Endometrial microvascular endothelial cells (primary cell): ENCODE measurements around the gene MAPK8IP2. TPM values are rescaled to one million over a fixed set of nuclear protein-coding genes. Genes with fewer than 3 reads are reported as not detected.

Experiments used
- in situ Hi-C: cut with HindIII; loops from 2 replicates; pipeline ENCODE4 v1.10.0; 2017; ENCODE audit warnings: low sequenced_read_pairs, low pct_unique_long_range_greater_than_20kb; ENCODE audit errors: inconsistent ontology term
- total RNA-seq: library from RNA; depleted of rRNA; stranded (reverse); fragments of >200 nt; gene quantifications from one replicate; pipeline ENCODE4 v1.2.3, GENCODE V29; 2015; ENCODE audit errors: inconsistent ontology term

The MAPK8IP2 gene
- total RNA-seq, 1 donor from 2014 or later = 0.93 TPM

DNA sequence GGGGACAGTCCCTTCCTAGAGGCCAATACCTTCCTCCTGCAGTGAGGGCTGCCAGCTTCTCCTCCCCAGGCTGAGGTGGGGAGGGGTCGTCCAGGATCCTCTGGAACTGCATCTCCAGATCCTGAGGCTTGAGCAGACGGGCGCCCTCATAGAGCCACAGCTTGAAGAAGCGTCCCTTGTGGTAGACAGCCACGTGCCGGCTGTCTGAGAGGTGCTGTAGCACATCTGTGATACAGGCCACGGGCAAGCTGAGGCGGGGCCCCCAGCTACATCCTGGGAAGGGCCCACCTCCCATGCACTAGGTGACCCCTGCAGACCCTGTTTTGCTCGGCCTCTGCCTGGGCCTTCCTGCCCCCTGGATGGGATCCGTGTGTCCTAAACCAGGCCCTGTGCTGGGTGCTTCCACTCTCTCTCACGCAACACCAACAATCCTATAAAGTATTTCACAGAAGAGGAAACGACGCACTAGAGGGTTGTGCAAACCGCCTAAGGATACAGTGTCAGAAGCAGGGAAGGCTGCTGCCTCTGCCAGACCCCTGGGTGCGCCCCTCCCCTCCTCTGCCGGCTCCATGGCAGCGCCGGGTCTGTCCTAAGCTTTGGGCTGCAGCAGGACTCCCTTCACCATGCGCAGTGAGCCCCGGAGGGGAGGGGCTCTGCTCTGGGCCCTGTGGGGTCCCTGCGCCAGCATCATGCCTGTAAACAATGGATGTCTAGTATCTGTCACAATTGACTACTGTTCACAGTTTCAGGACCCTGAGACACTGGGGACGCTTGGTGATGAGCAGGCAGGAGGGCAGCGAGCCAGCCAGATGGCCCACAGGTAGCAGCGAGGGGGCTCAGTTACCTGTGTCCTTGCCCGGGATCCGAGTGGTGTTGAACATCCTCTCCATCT is 26.9 kb upstream of the MAPK8IP2 start:
- in situ Hi-C loops = no loop called here

DNA sequence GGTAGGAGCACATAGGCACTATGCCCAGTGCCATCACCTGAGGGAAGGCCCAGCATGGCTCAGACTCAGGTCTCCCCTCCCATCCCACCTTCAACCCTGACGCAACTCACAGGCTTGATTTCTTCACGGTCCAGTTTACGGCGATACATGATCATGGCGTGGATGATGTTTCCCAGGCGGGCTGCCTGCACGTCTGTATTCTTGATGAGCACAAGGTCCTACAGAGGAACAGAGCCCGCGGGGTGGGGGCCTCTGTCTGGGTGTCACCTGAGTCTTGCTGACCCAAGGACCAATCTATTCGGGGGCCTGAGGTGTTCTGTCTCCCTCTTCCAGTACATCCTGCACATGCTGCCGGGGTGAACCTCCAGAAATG is 26.2 kb upstream of the MAPK8IP2 start:
- in situ Hi-C loops = no loop called here

DNA sequence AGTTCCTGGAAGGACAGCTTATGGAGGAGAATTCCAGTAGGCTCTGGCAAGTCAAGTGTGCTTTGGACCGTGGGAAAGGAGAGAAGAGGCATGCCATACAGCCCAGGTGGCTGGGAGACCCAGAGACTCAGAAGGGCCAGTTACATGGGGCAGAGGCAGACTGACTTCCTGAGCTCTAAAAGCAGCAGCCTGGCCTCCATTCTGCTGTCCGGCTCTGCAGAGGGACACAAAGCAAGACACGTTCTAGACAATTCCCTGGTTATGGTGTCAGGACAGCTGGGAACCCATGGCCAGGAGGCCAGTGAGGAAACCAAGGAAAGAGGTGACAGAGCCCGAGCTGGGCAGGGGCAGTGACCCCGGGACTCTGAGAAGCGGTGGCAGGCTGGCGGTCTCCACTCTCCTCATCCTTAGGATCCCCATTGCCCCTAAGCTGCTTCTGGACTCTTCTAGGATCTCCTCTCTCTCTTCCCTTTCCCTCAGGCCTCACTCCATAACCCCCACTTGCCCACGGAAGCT is 25.1 kb upstream of the MAPK8IP2 start:
- in situ Hi-C loops = no loop called here

DNA sequence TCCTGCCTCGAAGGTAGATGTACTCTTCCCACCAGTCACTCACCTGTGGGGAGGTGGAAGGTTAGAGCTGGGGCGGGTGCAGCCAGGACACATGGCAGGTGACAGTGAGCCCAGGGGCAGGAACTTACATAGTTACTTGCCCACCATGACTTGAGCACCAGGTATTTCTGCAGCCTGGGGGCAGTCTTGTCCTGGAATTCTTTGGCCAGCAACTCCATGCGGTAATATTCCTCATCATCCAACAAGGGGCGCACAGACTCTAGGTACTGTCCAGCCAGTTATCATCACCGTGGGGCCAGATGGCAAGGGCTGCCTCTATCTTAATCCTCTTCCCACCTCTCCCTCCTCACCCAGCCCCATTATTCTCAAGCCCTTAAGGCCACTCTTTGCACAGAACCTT is 24.5 kb upstream of the MAPK8IP2 start:
- in situ Hi-C loops = no loop called here

DNA sequence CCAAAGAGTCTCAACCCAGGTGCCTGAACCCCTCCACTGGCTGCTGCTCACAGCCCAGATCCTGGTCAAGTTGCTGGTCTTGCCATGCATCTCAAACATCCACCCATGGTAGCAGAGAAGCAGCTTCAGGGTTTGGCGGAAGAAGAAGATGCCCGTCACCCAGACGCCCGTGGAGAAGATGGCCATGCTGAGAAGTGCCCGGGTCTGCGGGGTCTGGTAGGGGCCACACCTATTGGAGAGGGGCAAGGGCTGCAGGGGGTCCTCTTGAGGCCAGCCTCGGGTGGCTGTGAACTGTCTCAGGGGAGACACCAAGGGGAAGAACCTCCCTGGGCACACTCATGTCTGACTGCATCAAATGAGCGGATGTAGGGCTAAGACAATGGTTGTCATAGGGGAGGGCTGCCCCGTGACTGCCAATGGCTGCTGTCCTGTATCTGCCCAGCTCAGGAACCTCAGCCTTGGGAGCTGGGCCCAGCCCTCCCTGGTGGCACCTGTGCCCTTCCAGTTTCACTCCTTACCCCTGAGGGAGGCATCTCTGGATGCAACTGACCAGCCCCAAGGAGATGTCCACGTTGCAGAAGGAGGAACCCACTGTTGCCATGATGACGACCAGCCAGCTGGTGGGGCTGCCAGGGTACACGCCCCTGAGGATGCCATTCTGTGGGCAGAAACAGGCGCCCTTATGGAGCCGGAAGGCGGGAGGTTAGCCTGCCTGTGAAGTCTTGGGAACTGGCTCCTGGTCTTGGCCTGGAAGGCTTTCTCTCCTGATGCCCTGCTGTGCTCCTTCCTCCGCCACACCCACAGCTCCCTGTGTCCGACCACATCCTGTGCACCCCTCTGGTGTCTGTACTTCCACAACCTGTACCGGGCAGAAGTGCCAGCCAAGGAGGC is 23.5 kb upstream of the MAPK8IP2 start:
- in situ Hi-C loops = no loop called here

DNA sequence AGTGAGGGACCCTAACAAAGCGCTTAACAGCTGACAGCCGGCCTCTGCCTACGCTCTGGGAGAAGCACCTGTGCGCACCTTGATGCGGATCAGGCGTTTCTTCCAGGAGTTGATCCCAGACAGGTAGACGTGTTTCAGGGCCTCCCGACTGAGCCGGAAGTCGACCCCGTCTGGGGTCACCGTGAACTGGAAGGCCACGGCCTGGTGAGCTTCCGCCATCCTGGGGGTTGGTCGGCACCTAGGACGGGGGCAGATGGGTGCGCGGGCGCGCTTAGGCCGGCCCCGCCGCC is 23.0 kb upstream of the MAPK8IP2 start:
- in situ Hi-C loops = no loop called here

DNA sequence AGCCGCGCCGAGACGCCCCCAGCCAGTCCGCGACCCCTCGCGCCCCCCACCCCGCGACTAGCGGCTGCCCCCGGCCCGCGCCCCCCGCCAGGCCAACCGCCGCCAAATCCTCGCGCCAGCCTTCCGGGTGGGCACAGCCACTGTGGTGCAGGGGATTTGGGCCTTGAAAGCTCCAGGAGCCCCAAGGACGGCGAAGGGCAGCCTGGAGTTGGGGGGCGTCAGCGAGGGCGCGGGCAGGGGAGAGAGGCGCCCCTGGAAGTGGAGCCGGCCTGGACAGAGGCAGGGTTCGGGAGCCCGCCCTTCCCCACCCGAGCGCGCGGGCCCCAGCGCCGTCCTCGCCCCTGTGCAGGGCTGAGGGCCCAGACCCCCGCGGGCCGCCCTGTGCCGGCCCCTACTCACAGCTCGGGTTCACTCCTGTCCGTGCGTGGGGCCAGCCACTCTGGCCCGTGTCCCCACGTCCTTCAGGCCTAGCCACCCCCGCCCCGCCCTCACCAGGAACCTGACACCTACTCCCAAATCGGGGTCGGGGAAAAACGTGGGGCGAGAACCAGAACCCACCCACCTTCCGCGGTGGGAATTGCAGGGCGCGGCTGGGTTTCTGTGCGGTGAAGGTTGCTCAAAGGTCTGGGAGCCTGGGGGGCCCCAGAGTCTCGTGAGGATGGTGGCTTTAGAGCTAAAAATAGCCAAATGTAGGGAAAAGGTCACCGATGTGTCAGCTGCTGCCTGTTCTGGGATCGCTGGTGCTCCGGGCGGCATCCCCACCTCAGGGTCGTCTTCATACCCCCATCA is 22.4 kb upstream of the MAPK8IP2 start, which contains the start of gene CPT1B:
Gene CPT1B, minus strand, starts transcription at position 441 of the 789 bp plus-strand sequence. CDS start 512 bp downstream, outside the sequence.
- in situ Hi-C loops = no loop called here

DNA sequence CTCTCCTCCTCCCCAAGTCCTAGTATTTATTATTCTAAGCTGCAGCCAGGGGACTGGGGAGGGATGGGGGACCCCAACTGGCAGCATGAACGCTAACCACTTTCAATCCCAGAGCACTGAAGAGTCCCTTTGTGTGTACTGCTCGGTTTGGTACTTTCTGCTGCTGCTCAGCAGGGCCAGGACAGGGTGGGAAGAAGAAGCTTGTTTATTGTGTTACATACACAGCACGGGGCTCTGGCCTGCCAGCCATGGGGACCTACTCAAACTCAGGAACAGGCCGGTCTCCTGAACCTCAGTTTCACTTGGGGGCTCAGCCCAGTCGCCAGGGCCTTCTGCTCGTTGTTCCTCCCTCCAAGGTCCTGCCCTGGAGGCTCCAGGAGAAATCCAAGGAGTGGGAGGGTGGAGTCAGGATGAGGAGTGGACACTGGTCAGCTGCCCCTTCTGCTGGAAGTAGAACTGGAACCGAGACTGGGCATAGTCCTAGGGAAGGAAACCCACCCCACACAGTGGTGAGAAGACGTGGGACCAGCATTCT is 21.8 kb upstream of the MAPK8IP2 start:
- in situ Hi-C loops = no loop called here

DNA sequence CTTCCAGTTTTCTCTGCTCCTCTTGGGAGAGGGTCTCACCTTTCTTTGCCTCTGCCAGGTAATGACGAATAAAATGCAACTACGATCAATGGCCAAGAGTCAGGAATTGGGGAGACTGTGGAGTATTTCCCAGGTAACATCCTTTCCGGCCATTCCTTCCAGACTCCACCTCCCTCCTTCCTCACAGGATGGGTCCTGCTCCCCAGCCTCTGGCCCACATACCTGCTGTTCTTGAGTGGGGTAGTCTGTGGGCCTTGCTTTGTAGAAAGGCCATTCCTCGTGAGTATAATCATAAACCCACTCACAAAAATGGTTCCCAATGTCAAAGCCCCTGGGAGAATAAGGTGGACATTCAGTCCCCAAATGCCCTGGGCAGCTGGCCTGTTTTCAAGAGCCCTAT is 20.8 kb upstream of the MAPK8IP2 start:
- in situ Hi-C loops = no loop called here

DNA sequence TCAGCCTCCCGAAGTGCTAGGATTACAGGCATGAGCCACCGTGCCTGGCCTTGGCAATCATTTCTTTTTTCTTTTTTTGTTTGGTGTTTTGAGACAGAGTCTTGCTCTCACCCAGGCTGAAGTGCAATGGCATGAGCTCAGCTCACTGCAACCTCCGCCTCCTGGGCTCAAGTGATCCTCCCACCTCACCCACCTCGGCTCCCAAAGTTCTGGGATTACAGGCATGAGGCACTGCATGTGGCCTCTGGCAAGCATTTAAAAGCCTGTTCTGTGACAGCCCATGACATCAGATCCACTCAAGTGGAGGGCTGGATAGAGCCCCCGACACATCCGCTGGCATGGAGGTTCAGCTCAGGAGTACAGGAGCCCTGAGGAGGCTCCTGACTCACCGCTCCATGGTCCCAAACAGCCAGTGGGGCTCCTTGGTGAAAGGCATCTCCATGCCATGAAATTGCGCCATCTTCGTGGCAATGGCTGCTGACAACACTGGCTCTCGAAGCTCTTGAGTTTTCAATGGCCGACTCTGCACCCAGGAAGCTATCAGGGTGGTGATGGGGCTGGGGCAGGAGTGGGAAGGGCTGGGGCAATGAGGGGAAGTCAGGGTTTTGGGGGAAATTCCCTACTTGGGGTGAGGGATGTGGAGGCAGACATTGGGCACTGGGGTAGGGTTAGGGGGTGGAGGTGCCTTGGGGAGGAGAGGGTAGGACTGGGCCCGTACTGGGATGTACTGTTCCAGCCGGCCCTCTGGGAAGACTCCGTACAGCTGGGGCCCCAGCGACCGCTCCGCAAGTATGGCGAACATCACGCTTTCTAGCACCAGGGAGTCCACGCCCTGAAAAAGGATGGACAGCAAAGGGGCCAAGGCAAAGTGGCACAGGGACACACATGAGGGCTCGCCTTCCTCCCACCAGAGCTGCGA is 19.3 kb upstream of the MAPK8IP2 start:
- in situ Hi-C loops = no loop called here

DNA sequence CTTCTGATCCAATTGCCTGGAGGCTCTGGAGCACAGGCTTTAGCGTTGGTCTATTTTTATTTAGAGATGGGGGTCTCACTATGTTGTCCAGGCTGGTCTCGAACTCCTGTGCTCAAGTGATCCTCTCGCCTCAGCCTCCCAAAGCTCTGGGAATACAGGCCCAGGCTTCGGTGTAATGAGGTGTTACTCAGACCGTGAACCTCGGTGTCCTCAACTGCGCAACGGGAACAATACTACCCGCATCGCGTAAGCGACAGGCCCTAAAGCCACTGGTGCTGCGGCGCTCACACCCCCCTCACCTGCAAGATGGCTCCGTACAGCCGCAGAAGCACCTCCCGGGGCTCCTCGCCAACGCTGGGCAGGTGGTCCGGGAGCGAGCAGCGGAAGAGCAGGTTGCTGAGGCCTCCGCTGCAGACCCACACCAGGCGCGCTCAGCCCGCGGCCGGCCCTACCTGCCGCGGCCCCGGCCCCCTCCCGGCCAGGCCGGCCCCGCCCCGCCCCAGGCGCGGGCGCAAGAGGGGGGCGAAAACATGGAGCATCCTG is 18.6 kb upstream of the MAPK8IP2 start:
- in situ Hi-C loops = no loop called here

DNA sequence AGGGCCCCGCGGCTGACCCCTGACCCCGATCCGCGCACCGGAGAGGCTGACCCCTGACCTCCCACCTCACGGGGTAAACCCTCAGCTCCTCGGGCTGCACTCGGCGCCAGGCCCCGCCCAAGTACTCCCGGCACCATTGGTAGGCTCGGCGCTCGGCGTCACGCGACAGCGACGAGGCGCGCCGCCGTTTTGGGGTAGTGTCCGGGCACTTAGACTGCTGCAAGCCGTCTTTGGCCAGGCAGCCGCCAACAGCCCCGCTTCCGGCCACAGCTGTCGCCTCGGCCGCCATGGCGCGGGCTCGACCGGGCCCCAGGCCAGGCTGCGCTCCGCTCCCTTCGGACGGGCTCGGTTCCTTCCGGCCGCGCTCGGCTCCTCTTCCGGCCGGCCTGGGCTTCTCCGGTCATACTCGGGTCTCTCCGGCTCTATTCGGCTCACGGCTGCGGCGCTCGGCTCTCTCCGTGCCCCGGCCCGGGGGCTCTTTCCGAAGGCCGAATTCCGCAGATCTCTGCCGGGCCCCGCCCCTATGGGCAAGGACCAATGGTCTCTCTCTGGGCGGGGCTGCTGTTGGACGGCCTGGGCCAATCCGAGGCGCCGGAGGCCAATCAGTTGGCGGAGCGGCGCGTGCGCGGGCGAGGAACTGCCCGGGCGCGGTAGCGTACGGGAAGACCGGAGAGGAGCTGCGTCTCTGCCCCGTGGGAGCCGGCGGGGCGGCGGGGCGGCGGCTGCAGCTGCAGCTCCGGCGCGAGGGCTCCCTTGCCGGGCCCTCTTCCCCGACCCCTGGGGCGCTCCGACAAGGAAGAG is 17.9 kb upstream of the MAPK8IP2 start, which contains the start of gene CHKB:
Gene CHKB, minus strand, starts transcription at position 357 of the 801 bp plus-strand sequence. Its CDS starts 68 bp downstream, at position 289.
- in situ Hi-C loops = no loop called here

DNA sequence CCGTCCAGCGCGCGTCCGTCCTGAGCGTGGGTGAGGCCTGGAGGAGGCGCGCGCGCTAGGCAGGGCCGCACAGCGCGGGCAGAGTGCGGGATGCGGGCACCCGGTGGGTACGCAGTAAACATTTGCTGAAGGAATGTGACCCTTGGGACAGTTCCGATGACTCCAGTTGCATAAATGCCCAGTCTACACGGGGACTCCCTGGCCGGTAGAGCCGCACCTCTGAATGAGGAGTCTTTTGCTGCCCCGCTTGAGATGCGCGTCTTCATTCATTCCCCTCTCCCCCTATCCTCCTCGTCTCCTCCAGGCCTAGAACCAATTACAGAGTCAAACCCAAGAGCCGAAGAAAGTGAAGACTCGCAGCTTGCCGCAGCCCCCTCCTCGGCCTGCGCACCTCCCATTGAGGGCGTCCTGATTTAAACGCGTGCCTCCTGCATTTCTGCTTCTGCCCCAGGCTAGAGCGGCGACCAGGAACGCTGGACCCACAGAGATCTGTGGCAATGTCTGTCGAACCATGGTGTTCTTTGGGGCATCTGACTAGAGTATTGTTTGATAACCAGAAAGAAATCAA is 17.2 kb upstream of the MAPK8IP2 start:
- in situ Hi-C loops = no loop called here

DNA sequence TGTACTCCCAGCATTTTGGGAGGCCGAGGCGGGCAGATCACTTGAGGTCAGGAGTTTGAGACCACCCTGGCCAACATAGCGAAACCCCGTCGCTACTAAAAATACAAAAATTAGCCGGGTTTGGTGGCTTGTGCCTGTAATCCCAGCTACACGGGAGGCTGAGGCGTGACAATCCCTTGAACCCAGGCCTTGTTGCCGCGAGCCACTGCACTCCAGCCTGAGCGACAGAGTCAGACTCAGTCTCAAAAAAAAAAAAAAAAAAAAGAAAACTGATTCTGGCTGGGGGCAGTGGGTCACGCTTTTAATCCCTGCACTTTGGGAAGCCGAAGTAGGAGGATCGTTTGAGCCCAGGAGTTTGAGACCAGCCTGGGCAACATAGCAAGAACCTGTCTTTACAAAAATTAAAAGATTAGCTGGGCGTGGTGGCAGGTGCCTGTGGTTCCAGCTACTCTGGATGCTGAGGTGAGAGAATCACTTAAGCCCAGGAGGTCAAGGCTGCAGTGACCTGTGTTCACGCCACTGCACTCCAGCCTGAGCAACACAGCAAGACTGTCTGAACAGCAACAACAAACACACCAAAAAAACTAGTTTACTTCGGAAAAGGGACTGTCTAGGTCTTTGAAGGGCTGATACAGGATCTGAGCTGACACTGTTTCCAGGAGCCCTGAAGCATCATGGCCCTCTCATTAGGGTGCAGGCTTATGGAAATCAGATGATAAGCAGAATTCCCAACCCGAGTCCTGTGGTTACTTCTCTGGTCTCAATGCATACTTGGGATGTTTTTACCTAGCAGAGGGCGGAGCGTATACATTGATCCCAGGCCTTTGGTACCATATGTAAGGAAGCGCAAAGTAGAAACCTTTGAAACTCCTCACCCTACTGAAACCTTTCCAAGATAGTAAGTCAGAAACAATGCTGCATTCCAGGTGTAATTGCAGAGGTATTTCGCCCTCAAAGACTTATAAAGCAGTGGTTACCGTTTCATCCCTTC is 16.2 kb upstream of the MAPK8IP2 start:
- in situ Hi-C loops = no loop called here

DNA sequence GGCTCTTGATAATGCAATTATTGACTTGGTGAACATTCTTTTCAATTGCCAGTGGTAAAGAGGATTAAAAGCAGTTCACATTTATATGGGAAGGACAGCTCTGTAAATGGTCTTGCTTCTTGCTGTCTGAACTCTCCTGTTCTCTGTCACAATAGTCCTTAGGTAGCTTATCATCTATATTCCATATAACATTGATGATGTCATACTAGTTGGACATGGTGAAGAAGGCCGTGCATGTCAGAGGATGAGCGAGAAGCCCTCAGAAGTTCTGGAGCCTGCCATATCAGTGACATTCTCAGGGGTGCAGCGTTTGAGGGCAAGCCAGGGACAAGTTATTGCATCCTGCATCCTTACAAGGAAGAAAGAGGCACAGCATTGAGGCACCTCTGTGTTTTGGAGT is 15.4 kb upstream of the MAPK8IP2 start:
- in situ Hi-C loops = no loop called here
